H1 (cell line): Measurements from ENCODE around the gene SLC12A6. TPM values are rescaled to one million over a fixed set of nuclear protein-coding genes. Genes with fewer than 3 reads are reported as not detected.

Experiments used
- CTCF ChIA-PET: fragments of 300-600 bp; sonication (Branson Sonifier 250); formaldehyde crosslinking; loops from one replicate; lab custom pipeline; 2021; ENCODE audit not compliant: partially characterized antibody; lab: Charles Lee
- POLR2A ChIA-PET: fragments of 300-600 bp; sonication (Branson Sonifier 250); formaldehyde crosslinking; loops from one replicate; lab custom pipeline; 2021; ENCODE audit warnings: inconsistent platforms; ENCODE audit not compliant: partially characterized antibody; lab: Charles Lee
- DNase-seq, 2 experiments: peaks; one replicate each; pipeline versions ENCODE4 v3.0.0 to v3.0.0-alpha.2; 2010 to 2022; ENCODE audit warnings: low spot score in 2 of 2, low read depth in 1 of 2, mixed read lengths in 1 of 2
- FAIRE-seq: peaks from 2 replicates; lab custom pipeline; 2011; peaks lifted over from hg19 to GRCh38; lab: Jason Lieb, UNC
- H2AFZ ChIP-seq: 2 replicates; pipeline ENCODE4 v1.8.1; 2012; ENCODE audit warnings: low read length, inconsistent platforms
- H2AK5ac ChIP-seq: 2 replicates; pipeline ENCODE4 v1.6.1; 2013; ENCODE audit warnings: low read depth, low read length
- H2BK120ac ChIP-seq: replicated peaks from 2 replicates; pipeline ENCODE3; 2013; ENCODE audit warnings: low read depth, low read length, inconsistent platforms
- H2BK12ac ChIP-seq: 2 replicates; pipeline ENCODE4 v1.6.1; 2013; ENCODE audit warnings: low read depth, low read length
- H2BK15ac ChIP-seq: 2 replicates; pipeline ENCODE4 v1.6.1; 2013; ENCODE audit warnings: low read length
- H2BK20ac ChIP-seq: 2 replicates; pipeline ENCODE4 v1.6.1; 2013; ENCODE audit warnings: low read length
- H2BK5ac ChIP-seq: 2 replicates; pipeline ENCODE4 v1.6.1; 2013; ENCODE audit warnings: low read depth, low read length
- H3K14ac ChIP-seq: 2 replicates; pipeline ENCODE4 v1.6.1; 2013; ENCODE audit warnings: inconsistent platforms; ENCODE audit not compliant: insufficient read length
- H3K18ac ChIP-seq: 2 replicates; pipeline ENCODE4 v1.6.1; 2013; ENCODE audit warnings: low read length; ENCODE audit errors: extremely low read depth
- H3K23ac ChIP-seq: 2 replicates; pipeline ENCODE4 v1.6.1; 2013; ENCODE audit warnings: inconsistent platforms; ENCODE audit not compliant: insufficient read length
- H3K23me2 ChIP-seq: 2 replicates; pipeline ENCODE4 v1.6.1; 2013; ENCODE audit warnings: low read depth, low read length
- H3K27ac ChIP-seq: 2 replicates; pipeline ENCODE4 v1.6.1; 2011; ENCODE audit warnings: low read depth, low read length, inconsistent platforms
- H3K27me3 ChIP-seq, 4 experiments: replicated peaks in 1 of 4; 1 replicate in 1 of 4; 2 replicates in 3 of 4; pipeline versions ENCODE4 v1.6.1 to v1.8.1; 2011 to 2013; ENCODE audit warnings: low read length in 3 of 4, mild to moderate bottlenecking in 3 of 4, inconsistent platforms in 2 of 4, mixed read lengths in 2 of 4, moderate library complexity in 1 of 4; ENCODE audit not compliant: control insufficient read depth in 3 of 4, insufficient read depth in 3 of 4; ENCODE audit errors: extremely low read depth in 1 of 4
- H3K36me3 ChIP-seq, 4 experiments: 2 replicates each; pipeline versions ENCODE4 v1.6.1 to v1.8.1; 2011 to 2013; ENCODE audit warnings: mild to moderate bottlenecking in 4 of 4, low read length in 3 of 4, moderate library complexity in 2 of 4, control low read depth in 1 of 4, inconsistent platforms in 1 of 4; ENCODE audit not compliant: insufficient read depth in 4 of 4, control insufficient read depth in 2 of 4
- H3K4ac ChIP-seq: replicated peaks from 2 replicates; pipeline ENCODE3; 2013; ENCODE audit warnings: low read length, low read depth, mixed read lengths, inconsistent platforms; ENCODE audit not compliant: insufficient read length
- H3K4me1 ChIP-seq, 4 experiments: replicated peaks in 1 of 4; 1 replicate in 1 of 4; 2 replicates in 3 of 4; pipeline versions ENCODE4 v1.6.1 to v1.8.1; 2011 to 2013; ENCODE audit warnings: low read length in 3 of 4, inconsistent platforms in 2 of 4, mixed read lengths in 1 of 4; ENCODE audit not compliant: insufficient read depth in 4 of 4, control insufficient read depth in 3 of 4
- H3K4me2 ChIP-seq, 2 experiments: 2 replicates each; pipeline versions ENCODE4 v1.6.1 to v1.8.1; 2011 to 2013; ENCODE audit warnings: low read depth in 2 of 2, low read length in 2 of 2, control low read depth in 1 of 2, inconsistent platforms in 1 of 2, mild to moderate bottlenecking in 1 of 2; ENCODE audit not compliant: insufficient read depth in 1 of 2
- H3K4me3 ChIP-seq, 4 experiments: fragments of 200-600, 300-600 bp in 1 of 4; sonication (generic), shearing (Covaris generic), sonication (Bioruptor Twin) in 1 of 4; 2 replicates each; pipeline versions ENCODE4 v1.5.1 to v1.8.1; 2011 to 2016; ENCODE audit warnings: low read length in 4 of 4, low read depth in 3 of 4, control low read depth in 2 of 4, inconsistent platforms in 2 of 4, mild to moderate bottlenecking in 2 of 4, mixed read lengths in 1 of 4, moderate library complexity in 1 of 4; ENCODE audit not compliant: insufficient read depth in 2 of 4; ENCODE audit errors: extremely low read depth in 1 of 4
- H3K56ac ChIP-seq: replicated peaks from 2 replicates; pipeline ENCODE3; 2013; ENCODE audit warnings: low read depth, mild to moderate bottlenecking, mixed read lengths, low read length, inconsistent platforms; ENCODE audit not compliant: insufficient read length
- H3K79me1 ChIP-seq: 2 replicates; pipeline ENCODE4 v1.6.1; 2013; ENCODE audit warnings: low read depth, low read length, control low read depth
- H3K79me2 ChIP-seq, 2 experiments: 2 replicates each; pipeline versions ENCODE4 v1.6.1 to v1.8.1; 2012 to 2013; ENCODE audit warnings: low read length in 2 of 2, mild to moderate bottlenecking in 2 of 2, inconsistent platforms in 1 of 2; ENCODE audit not compliant: insufficient read depth in 2 of 2, control insufficient read depth in 1 of 2
- H3K9ac ChIP-seq, 4 experiments: replicated peaks in 1 of 4; 1 replicate in 1 of 4; 2 replicates in 3 of 4; pipeline versions ENCODE4 v1.6.1 to v1.8.1; 2011 to 2013; ENCODE audit warnings: low read depth in 3 of 4, low read length in 3 of 4, control low read depth in 2 of 4, mild to moderate bottlenecking in 2 of 4, moderate library complexity in 2 of 4, inconsistent platforms in 1 of 4; ENCODE audit errors: extremely low read depth in 1 of 4
- H3K9me3 ChIP-seq, 2 experiments: 2 replicates each; pipeline versions ENCODE4 v1.6.1 to v1.8.1; 2012 to 2013; ENCODE audit warnings: mild to moderate bottlenecking in 2 of 2, moderate library complexity in 2 of 2, control low read depth in 1 of 2, inconsistent platforms in 1 of 2, low read depth in 1 of 2, low read length in 1 of 2, mixed read lengths in 1 of 2; ENCODE audit not compliant: insufficient read depth in 2 of 2
- H4K20me1 ChIP-seq, 2 experiments: replicated peaks in 1 of 2; 2 replicates each; pipeline versions ENCODE3 to v1.8.1; 2011 to 2013; ENCODE audit warnings: inconsistent platforms in 2 of 2, low read length in 2 of 2, mild to moderate bottlenecking in 1 of 2; ENCODE audit not compliant: insufficient read depth in 2 of 2, control insufficient read depth in 1 of 2
- H4K5ac ChIP-seq: 2 replicates; pipeline ENCODE4 v1.6.1; 2013; ENCODE audit warnings: low read length, low read depth, mixed read lengths, inconsistent platforms; ENCODE audit not compliant: insufficient read length
- H4K8ac ChIP-seq: 2 replicates; pipeline ENCODE4 v1.8.0; 2013; ENCODE audit warnings: mild to moderate bottlenecking, moderate library complexity, low read length, inconsistent platforms; ENCODE audit not compliant: insufficient read depth; ENCODE audit errors: extremely low read depth
- H4K91ac ChIP-seq: replicated peaks from 2 replicates; pipeline ENCODE3; 2013; ENCODE audit warnings: low read length, mixed read lengths, inconsistent platforms; ENCODE audit not compliant: insufficient read length
- CEBPB ChIP-seq: IDR thresholded peaks from 2 replicates; pipeline ENCODE4 v1.6.1; 2012; ENCODE audit warnings: low read depth, low read length
- HDAC6 ChIP-seq: IDR thresholded peaks from one replicate; pipeline ENCODE4 v1.7.1; 2012; ENCODE audit warnings: low read depth, mild to moderate bottlenecking, inconsistent platforms, low read length, moderate library complexity
- MAFK ChIP-seq: IDR thresholded peaks from 2 replicates; pipeline ENCODE4 v1.6.1; 2012; ENCODE audit warnings: low read depth, mild to moderate bottlenecking, improper control_type of control experiment, low read length
- RNF2 ChIP-seq: fragments of 200-900, 300-1000 bp; sonication (generic); IDR thresholded peaks from 2 replicates; pipeline ENCODE4 v1.7.1; 2016; ENCODE audit warnings: borderline replicate concordance, low read depth, mild to moderate bottlenecking, antibody characterized with exemption, low read length; ENCODE audit not compliant: poor library complexity, severe bottlenecking; ENCODE audit errors: missing control alignments
- TAF7 ChIP-seq: optimal IDR thresholded peaks from 2 replicates; pipeline ENCODE3; 2011; ENCODE audit warnings: low read depth, mild to moderate bottlenecking, inconsistent platforms, low read length, moderate library complexity, borderline replicate concordance
- WGBS, 2 experiments: shearing (Covaris generic) in 1 of 2; methylation state at CpG; one replicate each; pipeline versions ENCODE4 v1.1.6 to v1.1.7; 2013 to 2015; ENCODE audit warnings: low lambda C conversion rate in 2 of 2, mixed read lengths in 2 of 2, inconsistent platforms in 1 of 2, low coverage in 1 of 2, missing lambda C conversion rate in 1 of 2; ENCODE audit not compliant: insufficient replicate concordance in 2 of 2, insufficient coverage in 1 of 2, insufficient read length in 1 of 2; ENCODE audit errors: extremely low coverage in 1 of 2, missing lambda C conversion rate in 1 of 2; 5-methylcytosine and 5-hydroxymethylcytosine counted together
- polyA plus RNA-seq, 7 experiments: library from polyadenylated mRNA; depleted of rRNA in 3 of 7; stranded (reverse) in 5 of 7; unstranded in 2 of 7; fragments of >200 nt in 5 of 7; fragments of 200-250 nt in 2 of 7; gene quantifications; 1 replicate in 5 of 7; 2 replicates in 1 of 7; 4 replicates in 1 of 7; pipeline versions ENCODE4 v1.2.1 to v1.2.3, GENCODE V29; 2011 to 2013; ENCODE audit warnings: missing spikeins in 2 of 7, mixed read lengths in 2 of 7
- total RNA-seq: library from RNA; stranded (reverse); fragmentation: NEBNext Ultra II Directional; extraction: Animal tissue kit (Norgen Biotek cat#: 25700); gene quantifications from 2 replicates; pipeline ENCODE4 v1.2.1, GENCODE V29; 2021

SLC12A6 gene
- total and polyA plus RNA-seq, 2 of the 8 experiments (the other 6 are each of a cell fraction or from before 2014, with no cell fraction given), result 9.2 to 11.1 TPM

DNA sequence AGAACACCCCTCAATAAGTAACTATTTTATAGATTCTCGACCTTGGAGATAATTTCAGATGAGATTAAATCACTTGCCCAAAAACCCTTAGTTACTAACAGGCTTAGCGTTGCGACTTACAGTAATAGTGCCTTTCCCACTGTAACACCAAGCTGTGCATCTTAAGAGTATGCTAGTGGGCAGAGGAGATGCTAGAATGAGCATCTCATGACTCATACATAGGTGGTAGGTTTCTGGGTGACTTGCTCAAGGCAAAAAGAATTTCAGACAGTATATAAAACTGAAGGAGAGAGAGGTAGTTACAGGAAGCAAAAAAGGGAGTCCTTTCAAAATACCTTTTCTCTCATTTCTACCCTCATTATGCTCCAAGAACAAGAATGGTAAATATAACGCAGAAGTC, 131.6 kb downstream of the SLC12A6 start:
- peaks cover 0 to 2% (median 0%) of the 10 kb centered on the region in 4 experiments; a peak in 1 of 7 replicates for H3K4me1 ChIP-seq
- DNase-seq (no peak), FAIRE-seq (no peak)
- no peaks in the 10 kb centered on the region; the same call in 1 of the 2 replicates for H3K79me1 ChIP-seq
- no peaks in the 10 kb centered on the region for H3K36me3 ChIP-seq
- no peaks in the 10 kb centered on the region for H4K20me1 ChIP-seq
- no peak overlapping the region for H2BK5ac ChIP-seq
- no peak for TF ChIP-seq RNF2
- TF ChIP-seq TAF7, result no peak
- TF ChIP-seq MAFK, result no peak
- no peak for TF ChIP-seq HDAC6
- TF ChIP-seq CEBPB, result no peak
- ChIA-PET POLR2A (no interaction called here), CTCF (interaction anchor here (1.0 to 1.2 kb wide), 3 partner anchors 12 to 97 kb away, joined by 3 to 6 read pairs (median 4); no protein-coding TSS in a partner anchor)
- 84% methylated on average over 4 of the region's 4 CpGs; no CpG with 5 or more reads in 1 of the 2 experiments for WGBS, 2 experiments
- no peak overlapping the region for H3K23ac ChIP-seq
- no peak overlapping the region for H2AK5ac ChIP-seq
- H2AFZ ChIP-seq, result no peak overlapping the region
- H3K27me3 ChIP-seq, result no peaks in the 10 kb centered on the region
- no peak overlapping the region for H3K56ac ChIP-seq
- H3K4ac ChIP-seq, result no peak overlapping the region
- peaks cover 10 to 82% of the 10 kb centered on the region in 2 experiments for H3K79me2 ChIP-seq
- no peak overlapping the region; a peak in 1 of 7 replicates for H3K9ac ChIP-seq
- H3K27ac ChIP-seq, result no peak overlapping the region
- H3K4me3 ChIP-seq, result no peak overlapping the region
- no peak overlapping the region for H3K4me2 ChIP-seq
- no peak overlapping the region for H3K18ac ChIP-seq
- no peak overlapping the region for H2BK20ac ChIP-seq
- H4K91ac ChIP-seq, result no peak overlapping the region
- no peak overlapping the region for H2BK12ac ChIP-seq
- H4K8ac ChIP-seq, result no peak overlapping the region
- H3K14ac ChIP-seq, result no peak overlapping the region
- H4K5ac ChIP-seq, result no peak overlapping the region
- no peak overlapping the region for H2BK120ac ChIP-seq
- H3K9me3 ChIP-seq, result no peaks in the 10 kb centered on the region
- no peaks in the 10 kb centered on the region; the same call in 1 of the 2 replicates for H3K23me2 ChIP-seq
- H2BK15ac ChIP-seq, result no peak overlapping the region
